OCI-LY1 (cell line): ENCODE results near the gene REG4.

Experiments used
- H2AFZ ChIP-seq: fragments of 200-600 bp; sonication (generic), shearing (Covaris generic); 2 replicates; pipeline ENCODE4 v1.6.0; 2014; ENCODE audit warnings: antibody characterized with exemption, mild to moderate bottlenecking, low read length
- H3F3A ChIP-seq: fragments of 200-600 bp; sonication (generic), shearing (Covaris generic); 2 replicates; pipeline ENCODE4 v1.6.0; 2014; ENCODE audit warnings: mild to moderate bottlenecking, antibody characterized with exemption, low read length, moderate library complexity; ENCODE audit not compliant: insufficient read depth
- H3K27ac ChIP-seq: fragments of 200-600 bp; sonication (generic); 2 replicates; pipeline ENCODE4 v1.5.1; 2014; ENCODE audit warnings: low read length, mixed run types, mild to moderate bottlenecking, low read depth; ENCODE audit not compliant: poor library complexity, severe bottlenecking
- H3K27me3 ChIP-seq: fragments of 200-600 bp; sonication (generic); 2 replicates; pipeline ENCODE4 v1.6.0; 2014; ENCODE audit warnings: antibody characterized with exemption, mild to moderate bottlenecking, low read length, moderate library complexity; ENCODE audit not compliant: insufficient read depth
- H3K36me3 ChIP-seq: fragments of 200-600 bp; sonication (generic); 2 replicates; pipeline ENCODE4 v1.6.1; 2014; ENCODE audit warnings: mild to moderate bottlenecking, antibody characterized with exemption, low read length, moderate library complexity, mixed read lengths; ENCODE audit not compliant: insufficient read depth
- H3K4me1 ChIP-seq: fragments of 200-600 bp; sonication (generic); 2 replicates; pipeline ENCODE4 v1.5.1; 2014; ENCODE audit warnings: mild to moderate bottlenecking, low read length, moderate library complexity; ENCODE audit not compliant: insufficient read depth, severe bottlenecking
- H3K4me2 ChIP-seq: fragments of 200-600 bp; sonication (generic), shearing (Covaris generic); 2 replicates; pipeline ENCODE4 v1.6.1; 2014; ENCODE audit warnings: low read length
- H3K4me3 ChIP-seq: fragments of 200-600 bp; sonication (generic); 2 replicates; pipeline ENCODE4 v1.5.1; 2014; ENCODE audit warnings: low read length, low read depth, mild to moderate bottlenecking, mixed read lengths; ENCODE audit not compliant: poor library complexity, severe bottlenecking
- H3K79me2 ChIP-seq: fragments of 200-600 bp; shearing (Covaris generic); 2 replicates; pipeline ENCODE4 v1.6.1; 2016; ENCODE audit warnings: mixed run types, low read length, mixed read lengths; ENCODE audit not compliant: insufficient read depth
- H3K9ac ChIP-seq: fragments of 200-600 bp; sonication (generic), shearing (Covaris generic); 2 replicates; pipeline ENCODE4 v1.6.1; 2014; ENCODE audit warnings: mild to moderate bottlenecking, low read length, mixed read lengths
- H3K9me2 ChIP-seq: fragments of 200-600 bp; sonication (generic), shearing (Covaris generic); 2 replicates; pipeline ENCODE4 v1.6.1; 2014; ENCODE audit warnings: low read depth, mild to moderate bottlenecking, low read length, mixed read lengths
- H3K9me3 ChIP-seq: fragments of 200-600 bp; shearing (Covaris generic); 2 replicates; pipeline ENCODE4 v1.6.1; 2014; ENCODE audit warnings: low read length, mixed read lengths
- H4K20me1 ChIP-seq: fragments of 200-600 bp; sonication (generic), shearing (Covaris generic); 2 replicates; pipeline ENCODE4 v1.6.0; 2016; ENCODE audit warnings: mild to moderate bottlenecking, low read length; ENCODE audit not compliant: insufficient read depth
- EZH2 ChIP-seq: fragments of 200-600 bp; sonication (generic), shearing (Covaris generic); IDR thresholded peaks from 2 replicates; pipeline ENCODE4 v1.8.0; 2017; ENCODE audit warnings: borderline replicate concordance, mixed run types, mild to moderate bottlenecking, antibody characterized with exemption, low read length, moderate library complexity, mixed read lengths
- TF ChIP-seq, protein P1 (sequence below): fragments of 200-600 bp; sonication (generic), shearing (Covaris generic); IDR thresholded peaks from 2 replicates; pipeline ENCODE4 v1.5.1; 2017; ENCODE audit warnings: mild to moderate bottlenecking, antibody characterized with exemption, low read length, moderate library complexity, mixed read lengths

Gene REG4

DNA sequence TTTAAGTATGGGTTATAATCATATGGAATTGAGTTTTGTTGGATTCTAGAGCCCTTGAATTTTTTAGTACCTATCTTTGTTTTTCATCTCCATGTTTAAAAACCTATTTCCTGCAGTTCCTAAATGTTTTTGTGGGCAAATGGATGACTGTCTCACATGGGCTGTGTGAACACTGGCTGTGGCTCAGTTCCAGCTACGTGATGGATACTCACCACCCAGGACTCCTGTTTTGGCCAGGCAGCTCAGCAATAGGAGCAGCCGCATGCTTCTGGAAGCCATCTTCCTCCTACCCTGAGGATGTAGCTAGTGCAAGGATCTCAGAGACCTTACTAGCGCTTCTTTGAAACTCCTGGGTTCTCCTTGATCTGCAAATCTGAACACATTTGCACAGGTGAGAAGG is 2.8 kb downstream of the REG4 start:
- no peaks in the 10 kb centered on the region for H3F3A ChIP-seq
- H3K4me2 ChIP-seq, result no peak overlapping the region
- no peak overlapping the region for H2AFZ ChIP-seq

DNA sequence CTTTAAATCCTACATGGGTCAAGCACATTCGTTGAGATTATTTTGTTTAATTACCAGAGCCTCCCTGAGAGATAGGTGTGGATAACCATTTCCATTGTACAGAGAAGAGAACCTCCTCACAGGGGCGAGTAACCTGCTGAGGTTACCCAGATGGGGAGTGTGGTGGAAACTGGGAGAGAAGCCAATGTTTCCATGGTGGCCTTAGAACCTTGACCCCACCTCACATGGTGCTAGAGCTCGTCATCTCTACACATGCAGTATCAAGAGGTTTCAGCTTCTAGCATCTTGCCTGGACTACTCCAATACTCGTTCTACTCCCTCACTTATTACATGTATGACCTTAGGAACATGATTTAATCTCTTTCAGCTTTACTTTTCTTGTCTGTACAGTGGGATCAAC is 4.8 kb downstream of the REG4 start:
- no peak overlapping the region for H3K4me2 ChIP-seq
- H3K79me2 ChIP-seq, result no peaks in the 10 kb centered on the region
- TF ChIP-seq, protein P1, sequence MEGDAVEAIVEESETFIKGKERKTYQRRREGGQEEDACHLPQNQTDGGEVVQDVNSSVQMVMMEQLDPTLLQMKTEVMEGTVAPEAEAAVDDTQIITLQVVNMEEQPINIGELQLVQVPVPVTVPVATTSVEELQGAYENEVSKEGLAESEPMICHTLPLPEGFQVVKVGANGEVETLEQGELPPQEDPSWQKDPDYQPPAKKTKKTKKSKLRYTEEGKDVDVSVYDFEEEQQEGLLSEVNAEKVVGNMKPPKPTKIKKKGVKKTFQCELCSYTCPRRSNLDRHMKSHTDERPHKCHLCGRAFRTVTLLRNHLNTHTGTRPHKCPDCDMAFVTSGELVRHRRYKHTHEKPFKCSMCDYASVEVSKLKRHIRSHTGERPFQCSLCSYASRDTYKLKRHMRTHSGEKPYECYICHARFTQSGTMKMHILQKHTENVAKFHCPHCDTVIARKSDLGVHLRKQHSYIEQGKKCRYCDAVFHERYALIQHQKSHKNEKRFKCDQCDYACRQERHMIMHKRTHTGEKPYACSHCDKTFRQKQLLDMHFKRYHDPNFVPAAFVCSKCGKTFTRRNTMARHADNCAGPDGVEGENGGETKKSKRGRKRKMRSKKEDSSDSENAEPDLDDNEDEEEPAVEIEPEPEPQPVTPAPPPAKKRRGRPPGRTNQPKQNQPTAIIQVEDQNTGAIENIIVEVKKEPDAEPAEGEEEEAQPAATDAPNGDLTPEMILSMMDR, result no peak
- TF ChIP-seq EZH2, result no peak
- H2AFZ ChIP-seq, result no peak overlapping the region
- no peaks in the 10 kb centered on the region for H3K9me2 ChIP-seq
- no peaks in the 10 kb centered on the region for H3F3A ChIP-seq
- 0 out of 2 replicates have a peak, but pooled peaks cover 3% of the 10 kb centered on the region for H3K27me3 ChIP-seq
- H3K27ac ChIP-seq, result no peak overlapping the region
- H3K9ac ChIP-seq, result no peak overlapping the region
- H3K4me3 ChIP-seq, result no peak overlapping the region
- no peaks in the 10 kb centered on the region for H4K20me1 ChIP-seq
- no peaks in the 10 kb centered on the region for H3K4me1 ChIP-seq
- H3K9me3 ChIP-seq, result no peaks in the 10 kb centered on the region
- no peaks in the 10 kb centered on the region for H3K36me3 ChIP-seq

More for the DNA sequence above, 2.8 kb downstream of the REG4 start:
- H3K9me3 ChIP-seq, result no peaks in the 10 kb centered on the region
- H3K79me2 ChIP-seq, result no peaks in the 10 kb centered on the region
- no peaks in the 10 kb centered on the region for H3K9me2 ChIP-seq
- H3K4me3 ChIP-seq, result no peak overlapping the region
- H3K4me1 ChIP-seq, result no peaks in the 10 kb centered on the region
- no peaks in the 10 kb centered on the region for H4K20me1 ChIP-seq
- TF ChIP-seq, protein P1, result no peak
- no peak for TF ChIP-seq EZH2
- no peaks in the 10 kb centered on the region for H3K36me3 ChIP-seq
- no peak overlapping the region for H3K27ac ChIP-seq
- H3K27me3 ChIP-seq, result 0 out of 2 replicates have a peak, but pooled peaks cover 3% of the 10 kb centered on the region
- no peak overlapping the region for H3K9ac ChIP-seq

DNA sequence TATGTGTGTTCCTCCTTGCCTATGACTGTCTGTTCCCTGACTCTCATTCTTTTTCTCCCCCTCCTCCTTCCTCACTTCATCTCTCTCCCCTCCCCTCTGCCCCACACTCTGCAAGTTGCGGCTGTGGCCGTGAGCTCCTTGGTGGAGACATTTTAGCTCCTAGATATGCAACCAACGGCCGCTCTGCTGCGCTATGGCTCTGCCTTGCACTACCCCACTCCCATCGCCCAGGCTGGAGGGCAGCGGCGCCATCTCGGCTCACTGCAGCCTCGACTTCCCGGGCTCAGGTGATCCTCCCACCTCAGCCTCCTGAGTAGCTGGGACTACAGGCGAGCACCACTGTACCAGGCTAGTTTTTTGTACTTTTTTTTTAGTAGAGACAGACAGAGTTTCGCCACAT is 5.5 kb downstream of the REG4 start:
- Histone ChIP-seq H3K27ac (no peak overlapping the region), H2AFZ (no peak overlapping the region)
- TF ChIP-seq, protein P1, result no peak
- no peak for TF ChIP-seq EZH2

More for the DNA sequence above, 5.5 kb downstream of the REG4 start:
- no peak overlapping the region for H3K9ac ChIP-seq
- no peaks in the 10 kb centered on the region for H3F3A ChIP-seq
- no peaks in the 10 kb centered on the region for H3K79me2 ChIP-seq
- no peaks in the 10 kb centered on the region for H3K9me2 ChIP-seq
- 0 out of 2 replicates have a peak, but pooled peaks cover 3% of the 10 kb centered on the region for H3K27me3 ChIP-seq
- H3K4me3 ChIP-seq, result no peak overlapping the region
- H3K4me2 ChIP-seq, result no peak overlapping the region
- H3K9me3 ChIP-seq, result no peaks in the 10 kb centered on the region
- H3K4me1 ChIP-seq, result no peaks in the 10 kb centered on the region
- H4K20me1 ChIP-seq, result no peaks in the 10 kb centered on the region
- H3K36me3 ChIP-seq, result no peaks in the 10 kb centered on the region
